ENCODE results near the gene KLHDC3.

The KLHDC3 gene, protein sequence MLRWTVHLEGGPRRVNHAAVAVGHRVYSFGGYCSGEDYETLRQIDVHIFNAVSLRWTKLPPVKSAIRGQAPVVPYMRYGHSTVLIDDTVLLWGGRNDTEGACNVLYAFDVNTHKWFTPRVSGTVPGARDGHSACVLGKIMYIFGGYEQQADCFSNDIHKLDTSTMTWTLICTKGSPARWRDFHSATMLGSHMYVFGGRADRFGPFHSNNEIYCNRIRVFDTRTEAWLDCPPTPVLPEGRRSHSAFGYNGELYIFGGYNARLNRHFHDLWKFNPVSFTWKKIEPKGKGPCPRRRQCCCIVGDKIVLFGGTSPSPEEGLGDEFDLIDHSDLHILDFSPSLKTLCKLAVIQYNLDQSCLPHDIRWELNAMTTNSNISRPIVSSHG

DNA sequence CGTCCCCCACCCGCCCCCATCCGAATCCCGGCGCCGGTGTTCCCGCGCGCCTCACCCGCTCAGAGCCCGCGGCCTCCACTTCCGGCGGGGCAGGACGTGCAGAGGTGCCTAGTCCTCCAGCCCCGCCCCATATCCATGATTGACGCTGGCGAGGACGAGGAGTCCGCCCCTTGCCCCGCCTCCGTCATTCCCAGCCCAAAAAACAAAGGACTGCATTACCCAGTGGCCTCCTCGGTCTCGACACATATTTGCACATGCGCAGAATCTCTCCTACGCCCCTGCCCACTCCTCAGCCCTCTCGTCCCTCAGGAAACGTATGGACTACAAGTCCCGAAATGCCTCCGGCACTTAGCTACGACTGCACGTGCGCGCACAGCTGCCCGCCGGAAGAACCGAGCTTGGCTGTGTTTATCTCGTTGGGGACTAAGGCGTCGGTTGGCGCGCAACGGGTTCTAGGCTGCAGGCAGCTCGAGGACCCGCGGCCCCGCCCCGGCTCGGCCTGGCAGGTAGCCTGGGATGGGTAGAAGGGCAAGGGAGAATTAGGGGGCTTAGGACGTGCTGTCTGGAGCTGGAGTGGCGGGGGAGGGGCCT is at the start of gene KLHDC3, which contains the start of gene MEA1:
KLHDC3 (plus strand) TSS at position 407 of the 591 bp plus-strand sequence. CDS start 2,944 bp downstream, outside the sequence.
MEA1 (minus strand) TSS at position 104 of the 591 bp plus-strand sequence. CDS start 133 bp downstream, outside the sequence.
- in situ Hi-C loops (cut with HindIII; ENCODE audit: low sequenced_read_pairs), result no loop called here

DNA sequence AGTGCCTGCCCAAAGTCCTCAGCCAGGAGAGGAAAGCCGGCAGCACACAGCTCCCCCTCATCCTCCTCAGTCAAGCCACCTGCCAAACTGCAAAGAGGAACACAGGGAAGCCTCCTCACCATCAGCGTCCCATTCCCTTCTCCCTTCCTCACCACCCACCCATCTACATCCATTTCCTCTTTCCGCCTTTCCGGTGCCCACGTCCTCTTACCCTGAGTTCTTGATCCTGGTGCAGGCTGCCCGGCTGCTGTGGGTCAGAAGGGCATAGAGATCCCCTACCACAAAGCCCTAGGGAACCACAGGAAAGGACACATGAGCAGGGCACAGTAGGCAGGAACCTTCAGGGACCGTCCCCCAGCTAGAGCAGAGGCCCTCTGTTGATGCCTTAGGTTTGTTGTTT is 47.5 kb upstream of the KLHDC3 start:
- in situ Hi-C loops (cut with HindIII; ENCODE audit: low sequenced_read_pairs), result no loop called here

DNA sequence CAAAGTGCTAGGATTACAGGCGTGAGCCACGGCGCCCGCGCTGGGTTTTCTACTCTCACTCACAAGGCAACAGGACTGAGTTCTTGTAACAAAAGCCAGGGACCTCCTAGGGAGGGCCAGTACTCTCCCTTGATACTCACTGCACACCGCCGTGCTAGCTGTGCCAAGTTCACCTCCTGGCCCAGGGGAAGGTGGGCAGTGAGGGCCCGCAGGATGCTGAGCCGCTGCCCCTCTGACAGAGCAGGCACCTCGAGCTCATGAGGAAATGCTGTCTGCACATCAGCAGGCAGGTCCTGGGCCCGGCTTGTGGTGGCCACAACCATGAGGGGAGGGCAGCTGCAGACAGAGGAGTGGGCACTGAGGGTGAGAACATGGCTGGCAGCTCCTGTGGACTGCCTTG is 46.8 kb upstream of the KLHDC3 start:
- in situ Hi-C loops (cut with HindIII; ENCODE audit: low sequenced_read_pairs), result no loop called here

DNA sequence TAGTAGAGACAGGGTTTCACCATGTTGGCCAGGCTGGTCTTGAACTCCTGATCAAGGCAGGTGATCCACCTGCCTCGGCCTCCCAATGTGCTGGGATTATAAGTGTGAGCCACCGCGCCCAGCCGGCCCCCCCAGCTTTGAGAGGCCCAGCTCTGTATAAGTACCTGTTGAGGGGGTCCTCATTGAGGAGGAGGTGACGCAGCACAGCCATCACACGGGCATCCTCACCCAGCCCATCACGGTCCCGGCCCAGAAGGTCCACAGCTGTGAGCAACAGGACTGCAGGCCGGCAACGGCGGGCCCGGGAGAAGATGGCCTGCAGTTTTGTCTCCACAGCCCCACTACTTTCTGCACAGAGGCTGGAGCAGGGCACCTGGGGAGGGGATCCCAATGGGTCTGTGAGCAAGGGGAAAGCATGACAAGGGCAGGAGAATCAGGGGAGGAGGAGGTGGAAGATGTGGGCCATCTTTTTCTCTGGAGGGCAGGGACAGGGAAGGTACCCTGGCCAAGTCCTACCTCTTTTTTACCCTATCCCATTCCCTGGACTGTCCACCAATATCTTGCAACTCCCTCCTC is 45.8 kb upstream of the KLHDC3 start:
- in situ Hi-C loops (cut with HindIII; ENCODE audit: low sequenced_read_pairs), result no loop called here

DNA sequence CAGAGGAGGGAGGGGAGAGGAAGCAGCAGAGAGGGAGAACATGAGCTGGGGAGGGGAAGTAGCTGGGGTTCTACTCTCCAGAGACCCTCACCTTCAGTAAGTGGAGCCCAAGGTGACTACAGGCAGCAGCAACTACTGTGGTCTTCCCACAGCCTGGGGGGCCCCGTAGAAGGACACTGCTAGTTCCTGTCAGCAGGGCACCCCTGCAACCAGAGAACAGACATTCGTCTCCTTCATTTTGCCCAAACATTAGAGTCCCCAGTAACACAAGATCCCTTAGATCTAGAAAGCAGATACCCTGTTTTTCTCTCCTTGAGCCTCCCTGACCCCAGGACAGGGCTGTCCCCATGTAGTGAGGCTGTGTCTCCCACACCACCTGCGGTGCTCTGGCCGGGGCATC is 45.3 kb upstream of the KLHDC3 start:
- in situ Hi-C loops (cut with HindIII; ENCODE audit: low sequenced_read_pairs), result no loop called here

DNA sequence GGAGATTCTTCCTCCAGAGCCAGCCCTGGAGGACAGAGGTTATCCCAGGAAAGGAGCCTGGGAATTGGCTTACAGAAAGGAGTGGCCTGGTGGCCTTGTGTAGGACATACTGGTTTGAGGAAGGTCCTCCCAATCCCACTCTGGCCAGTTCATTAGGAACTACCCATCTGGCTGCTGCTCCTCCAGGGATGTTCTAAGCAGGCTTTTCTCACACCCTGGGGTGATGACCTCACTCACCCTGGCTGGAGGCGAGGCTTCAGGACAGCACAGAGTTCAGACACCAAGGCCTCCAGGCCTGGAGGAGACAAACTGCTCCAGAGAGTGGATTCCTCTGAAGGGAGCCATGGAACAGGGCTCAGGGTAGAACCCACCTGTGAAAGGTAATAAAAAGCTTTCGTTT is 44.6 kb upstream of the KLHDC3 start:
- in situ Hi-C loops (cut with HindIII; ENCODE audit: low sequenced_read_pairs), result no loop called here

DNA sequence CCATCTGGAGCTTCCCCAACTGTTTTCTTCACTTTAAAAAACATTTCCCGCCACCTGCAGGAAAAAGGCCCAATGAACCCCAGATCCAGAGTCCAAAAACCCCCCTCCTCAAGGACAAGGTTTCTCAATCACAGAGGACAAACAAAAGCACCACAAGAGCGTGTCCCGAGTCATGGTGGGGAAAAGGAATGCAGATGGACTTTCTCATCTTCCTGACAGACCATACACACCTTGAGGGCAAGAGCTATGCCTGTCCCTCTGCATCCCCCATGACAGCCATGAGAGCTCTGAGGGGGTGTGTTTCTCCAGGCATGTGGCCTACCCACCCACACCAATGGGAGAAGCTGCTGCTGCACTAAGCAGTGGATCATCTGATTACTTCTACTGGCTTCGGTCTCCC is 44.1 kb upstream of the KLHDC3 start:
- in situ Hi-C loops (cut with HindIII; ENCODE audit: low sequenced_read_pairs), result no loop called here

DNA sequence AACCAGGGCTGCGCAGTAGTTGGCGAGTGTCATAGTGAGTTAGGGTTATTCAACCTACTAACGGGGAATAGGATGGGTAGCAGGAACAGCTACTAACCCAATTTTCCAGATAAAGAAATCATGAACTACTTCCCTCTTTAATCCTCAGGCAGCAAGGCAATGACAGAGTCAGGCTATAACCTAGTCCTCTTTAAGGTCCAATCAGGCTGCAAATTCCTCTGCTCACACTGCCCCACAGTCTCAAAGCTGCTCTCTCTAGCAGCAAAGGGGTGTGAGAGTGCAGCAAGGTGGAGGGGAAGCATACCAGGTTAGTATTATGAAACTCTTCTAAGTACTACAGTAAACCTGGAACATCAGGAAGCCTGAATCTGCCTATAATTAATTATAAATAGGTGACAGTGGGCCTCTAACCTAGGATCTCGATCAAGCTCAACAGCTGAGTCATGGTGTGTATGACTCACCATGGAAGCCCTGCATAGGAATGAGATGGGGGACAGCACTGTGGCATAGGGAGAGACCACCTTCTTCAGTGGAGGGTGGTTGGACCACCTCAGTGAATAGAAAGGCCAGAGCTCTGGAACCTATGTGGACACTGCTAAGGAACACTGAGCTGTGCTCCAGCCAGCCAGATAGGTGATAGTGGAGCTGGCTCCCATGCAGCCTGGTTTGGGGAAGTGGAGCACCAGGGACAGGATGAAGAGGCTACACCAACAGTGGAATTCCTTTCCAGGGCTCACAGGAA is 43.0 kb upstream of the KLHDC3 start:
- in situ Hi-C loops (cut with HindIII; ENCODE audit: low sequenced_read_pairs), result no loop called here

DNA sequence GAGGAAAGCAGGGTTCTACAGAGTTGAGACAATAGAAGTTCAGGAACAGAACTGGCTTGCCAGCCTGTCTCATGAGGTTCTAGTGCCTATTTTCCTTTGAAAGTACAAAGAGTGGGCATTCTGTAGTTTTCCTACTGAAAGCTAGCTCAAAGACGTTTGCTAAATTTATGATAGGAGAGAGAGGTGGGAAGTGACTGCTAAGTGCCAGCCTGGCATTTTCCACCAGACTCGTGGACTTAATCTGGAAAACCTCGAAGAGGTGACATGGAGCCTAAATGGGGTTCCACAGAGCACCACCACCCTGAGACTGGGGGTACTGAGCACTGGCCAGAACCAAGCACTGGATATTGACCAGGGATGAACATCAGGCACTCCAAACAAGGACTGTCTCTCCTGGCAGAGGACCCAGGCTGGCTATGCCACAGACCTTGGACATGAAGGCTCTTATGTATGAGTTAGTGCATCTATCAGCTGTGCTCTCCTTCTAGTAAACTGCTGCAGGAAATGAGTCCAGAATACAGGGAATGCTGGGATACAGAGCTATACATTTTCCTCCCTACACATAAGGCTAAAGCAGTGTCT is 42.2 kb upstream of the KLHDC3 start:
- in situ Hi-C loops (cut with HindIII; ENCODE audit: low sequenced_read_pairs), result no loop called here

DNA sequence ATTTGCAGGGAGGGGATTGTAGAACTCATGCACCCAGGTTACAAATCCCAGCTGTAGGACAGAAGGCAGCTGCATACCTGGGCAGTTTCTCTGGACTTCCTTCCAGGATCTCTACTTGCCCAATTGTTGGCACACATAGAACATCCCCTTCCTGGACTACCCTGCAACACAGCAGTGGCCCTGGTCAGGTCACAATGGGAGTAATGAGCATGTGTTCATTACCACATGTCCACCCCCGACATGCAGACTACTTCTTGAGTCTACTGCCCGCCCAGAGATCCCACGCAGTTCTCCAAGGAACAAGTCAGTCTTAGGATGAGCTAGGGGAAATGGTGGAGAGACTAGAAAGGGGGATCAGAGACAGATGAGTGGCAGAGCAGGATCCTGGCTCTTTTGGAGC is 40.1 kb upstream of the KLHDC3 start:
- in situ Hi-C loops (cut with HindIII; ENCODE audit: low sequenced_read_pairs), result no loop called here

DNA sequence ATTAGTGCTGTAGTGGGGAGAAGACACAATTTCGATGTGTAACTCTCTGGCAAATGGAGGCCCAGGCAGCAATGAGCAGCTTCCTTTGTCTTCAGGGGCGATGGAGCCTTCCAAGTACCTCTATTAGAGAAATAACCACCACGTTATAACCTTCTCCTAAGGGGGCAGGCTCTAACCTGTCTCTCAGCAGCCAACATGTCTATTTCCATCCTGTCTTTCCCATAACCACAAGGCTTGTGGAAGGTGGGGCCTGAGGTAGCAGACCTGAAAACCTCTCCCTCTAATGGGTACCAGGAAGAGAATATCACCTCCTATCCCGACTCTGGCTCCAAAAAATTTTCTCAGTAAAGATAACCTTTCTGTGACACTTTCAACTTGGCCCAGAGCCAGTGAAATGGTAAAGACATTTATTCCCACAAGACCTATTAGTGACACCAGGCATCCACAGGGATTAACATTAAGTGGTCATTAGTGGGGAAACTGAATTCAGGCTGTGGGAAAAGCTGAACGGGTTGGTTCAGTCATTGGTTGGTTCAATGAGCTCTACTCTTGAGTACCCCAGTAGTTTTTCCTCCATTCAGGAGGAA is 39.0 kb upstream of the KLHDC3 start:
- in situ Hi-C loops (cut with HindIII; ENCODE audit: low sequenced_read_pairs), result no loop called here

DNA sequence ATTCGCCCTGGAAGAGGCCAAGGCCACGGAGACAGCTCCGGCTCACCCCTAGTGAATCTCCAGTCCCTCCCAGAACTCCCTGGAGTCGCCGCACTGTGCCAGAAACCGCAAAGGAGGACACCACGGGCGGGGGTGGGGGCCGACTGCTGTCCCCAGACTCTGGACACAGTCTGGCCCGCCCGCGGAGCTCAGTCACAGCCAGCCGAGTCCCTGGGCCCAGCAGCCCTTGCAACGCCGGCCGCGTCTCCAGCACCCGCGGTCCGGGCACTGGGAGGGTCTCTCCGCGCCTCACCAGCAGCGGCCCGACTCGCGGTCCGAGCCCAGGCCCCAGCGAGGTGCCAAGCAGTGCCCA is 35.6 kb upstream of the KLHDC3 start:
- in situ Hi-C loops (cut with HindIII; ENCODE audit: low sequenced_read_pairs), result no loop called here

DNA sequence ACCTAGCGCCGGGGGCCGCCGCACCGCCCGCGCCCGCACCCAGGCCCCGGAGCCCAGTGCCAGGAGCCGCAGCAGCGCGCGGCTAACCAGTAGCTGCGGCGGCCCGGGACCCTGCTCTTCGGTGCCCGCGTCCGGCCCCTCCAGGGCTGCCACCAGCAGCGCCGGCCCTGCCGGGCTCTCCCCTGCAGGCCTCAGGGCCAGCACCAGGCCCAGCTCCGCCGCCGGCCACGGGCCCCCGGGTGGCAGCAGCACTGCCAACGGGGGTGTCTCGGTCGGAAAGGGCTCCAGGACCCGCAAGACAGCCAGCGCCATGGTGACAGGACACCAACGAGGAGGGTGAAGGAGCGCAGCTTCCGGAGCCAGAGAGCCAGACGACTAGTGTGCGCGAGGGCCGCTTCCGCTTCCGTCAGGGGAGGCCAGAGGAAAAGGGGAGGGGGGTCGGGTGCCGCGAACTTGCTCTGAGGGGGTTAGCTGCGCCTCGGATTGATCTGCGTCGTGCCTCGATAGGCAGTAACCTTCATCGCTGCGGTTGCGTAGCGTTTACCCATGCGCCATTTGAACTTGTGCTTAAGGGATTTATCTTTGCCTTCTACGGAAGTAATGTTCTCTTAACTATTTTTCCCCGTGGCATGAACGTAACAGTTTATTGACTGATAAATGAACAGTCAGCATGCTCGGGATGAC is 35.1 kb upstream of the KLHDC3 start, which contains the start of gene PEX6:
PEX6 (minus strand) TSS at position 343 of the 684 bp plus-strand sequence; CDS start at position 312, 31 bp downstream.
- in situ Hi-C loops (cut with HindIII; ENCODE audit: low sequenced_read_pairs), result no loop called here

DNA sequence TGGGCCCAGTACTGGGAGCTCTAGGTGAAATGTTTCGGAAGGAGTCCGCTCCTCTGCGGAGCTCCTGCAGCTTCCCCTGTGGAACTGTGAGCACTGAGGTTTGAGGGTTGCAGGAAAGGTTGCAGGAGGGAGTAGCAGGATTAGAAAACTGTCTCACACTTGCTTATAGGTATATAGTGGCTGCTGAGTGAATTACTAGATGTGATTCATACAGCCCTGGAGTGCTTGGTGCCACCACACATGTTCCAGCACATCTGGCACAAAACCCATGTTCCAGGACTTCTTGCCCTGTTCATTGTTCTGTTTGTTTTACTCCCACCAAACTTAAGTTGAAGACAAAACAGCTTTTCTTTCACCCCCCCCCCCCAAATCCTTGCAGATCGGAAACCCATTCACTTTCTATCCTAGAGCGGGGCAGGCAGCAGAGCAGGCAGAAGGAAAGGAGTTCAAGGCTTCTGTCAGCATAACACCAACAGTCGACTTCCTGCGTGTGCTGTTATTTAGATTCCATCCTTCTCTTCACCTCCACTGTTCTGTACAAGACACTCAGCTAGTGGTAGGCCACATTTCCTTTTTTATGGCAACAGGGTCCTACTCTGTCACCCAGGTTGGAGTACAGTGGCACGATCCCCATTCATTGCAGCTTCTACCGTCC is 34.4 kb upstream of the KLHDC3 start:
- in situ Hi-C loops (cut with HindIII; ENCODE audit: low sequenced_read_pairs), result no loop called here

DNA sequence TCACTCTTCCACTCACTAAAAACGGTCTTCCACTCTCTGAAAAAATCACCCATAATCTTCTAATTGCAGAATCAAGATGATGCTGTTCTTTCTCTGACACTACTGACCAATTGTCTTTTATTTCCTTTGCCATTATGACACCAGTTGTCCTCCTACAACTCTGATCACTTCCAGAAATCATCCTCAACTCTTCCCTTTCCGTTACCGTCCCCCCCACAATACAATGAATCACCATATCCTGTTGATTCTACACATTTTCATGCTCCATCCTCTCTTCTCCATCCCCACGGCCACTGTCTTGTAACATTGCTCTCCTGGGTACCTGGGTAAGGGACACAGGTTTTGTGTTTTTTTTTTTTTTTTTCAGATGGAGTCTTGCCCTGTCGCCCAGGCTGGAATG is 32.2 kb upstream of the KLHDC3 start:
- in situ Hi-C loops (cut with HindIII; ENCODE audit: low sequenced_read_pairs), result no loop called here

DNA sequence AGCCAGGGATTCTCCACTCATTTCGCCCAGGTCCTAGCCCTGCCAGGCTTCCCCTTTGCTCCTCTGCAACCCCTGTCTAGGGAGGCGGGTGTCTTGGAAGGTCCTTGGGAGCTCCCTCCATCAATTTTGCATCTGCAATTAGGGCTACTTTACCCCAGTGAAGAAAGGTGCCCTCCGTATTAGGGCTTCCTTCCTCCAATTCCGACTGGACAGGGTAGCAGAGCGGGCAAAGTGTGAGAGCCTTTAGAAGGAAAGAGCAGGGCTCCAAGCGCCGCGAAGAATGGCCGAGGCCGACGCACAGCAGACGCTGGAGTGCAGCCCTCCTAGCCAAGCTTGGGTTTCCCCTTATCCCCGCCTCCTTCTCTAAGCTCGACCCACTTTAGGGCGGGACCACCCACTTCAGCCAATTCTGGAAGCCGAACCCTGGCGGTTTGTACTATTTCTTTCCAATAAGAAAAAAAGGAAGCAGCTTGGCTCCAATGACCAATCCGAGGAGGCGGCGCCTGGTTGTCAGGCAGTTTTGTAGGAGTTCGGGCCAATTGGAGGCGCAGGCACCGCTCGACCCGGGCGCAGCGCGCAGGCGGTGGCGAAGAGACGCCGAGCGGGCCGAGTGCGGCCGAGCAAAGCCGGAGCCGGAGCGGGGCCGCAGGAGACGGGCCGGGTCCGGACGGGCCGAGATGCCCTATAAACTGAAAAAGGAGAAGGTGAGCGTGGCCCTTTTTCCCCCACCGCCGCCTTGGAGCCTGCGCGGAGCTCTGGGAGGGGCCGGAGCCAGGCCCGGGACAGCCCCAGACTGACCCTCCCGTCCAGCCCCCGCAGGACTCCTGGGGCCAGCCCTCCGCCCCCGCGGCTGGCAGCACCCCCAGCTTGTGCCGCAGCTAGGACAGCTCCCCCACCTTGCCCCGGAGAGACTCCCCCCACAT is 29.8 kb upstream of the KLHDC3 start, which contains the start of gene PPP2R5D:
PPP2R5D (plus strand) TSS at position 570 of the 923 bp plus-strand sequence; CDS start at position 678, 108 bp downstream.
- in situ Hi-C loops (cut with HindIII; ENCODE audit: low sequenced_read_pairs), result no loop called here

DNA sequence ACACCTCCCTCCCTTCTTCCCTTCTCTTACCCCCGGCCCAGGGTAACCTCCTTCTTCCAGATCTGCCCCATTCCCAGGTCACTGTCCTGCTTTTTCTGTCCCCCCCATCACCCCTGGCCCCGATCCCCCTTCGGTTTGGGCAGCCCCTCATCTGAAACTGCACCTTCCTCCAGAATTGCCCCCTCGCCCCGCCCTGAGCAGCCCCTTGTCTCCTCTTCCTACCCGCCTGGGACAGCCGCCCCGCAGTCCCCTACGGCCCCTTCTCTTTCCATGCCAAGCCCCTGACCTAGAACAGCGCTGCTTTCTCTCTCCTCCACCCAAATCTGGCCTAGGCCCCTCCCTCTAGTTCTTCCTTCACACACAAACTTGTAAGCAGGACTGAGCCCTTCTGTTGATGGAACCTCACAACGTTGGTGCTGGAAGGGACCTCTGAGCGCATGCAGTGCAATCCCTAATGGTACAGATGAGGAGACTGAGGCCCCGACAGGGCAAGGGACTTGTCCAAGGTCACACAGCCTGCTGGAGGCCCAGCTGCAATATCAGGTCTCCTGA is 29.0 kb upstream of the KLHDC3 start:
- in situ Hi-C loops (cut with HindIII; ENCODE audit: low sequenced_read_pairs), result no loop called here

Measured in DLD1 (cell line).